ENCODE measurements around the gene LENG8.

- TF ChIP-seq, protein P1, sequence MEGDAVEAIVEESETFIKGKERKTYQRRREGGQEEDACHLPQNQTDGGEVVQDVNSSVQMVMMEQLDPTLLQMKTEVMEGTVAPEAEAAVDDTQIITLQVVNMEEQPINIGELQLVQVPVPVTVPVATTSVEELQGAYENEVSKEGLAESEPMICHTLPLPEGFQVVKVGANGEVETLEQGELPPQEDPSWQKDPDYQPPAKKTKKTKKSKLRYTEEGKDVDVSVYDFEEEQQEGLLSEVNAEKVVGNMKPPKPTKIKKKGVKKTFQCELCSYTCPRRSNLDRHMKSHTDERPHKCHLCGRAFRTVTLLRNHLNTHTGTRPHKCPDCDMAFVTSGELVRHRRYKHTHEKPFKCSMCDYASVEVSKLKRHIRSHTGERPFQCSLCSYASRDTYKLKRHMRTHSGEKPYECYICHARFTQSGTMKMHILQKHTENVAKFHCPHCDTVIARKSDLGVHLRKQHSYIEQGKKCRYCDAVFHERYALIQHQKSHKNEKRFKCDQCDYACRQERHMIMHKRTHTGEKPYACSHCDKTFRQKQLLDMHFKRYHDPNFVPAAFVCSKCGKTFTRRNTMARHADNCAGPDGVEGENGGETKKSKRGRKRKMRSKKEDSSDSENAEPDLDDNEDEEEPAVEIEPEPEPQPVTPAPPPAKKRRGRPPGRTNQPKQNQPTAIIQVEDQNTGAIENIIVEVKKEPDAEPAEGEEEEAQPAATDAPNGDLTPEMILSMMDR (conservative IDR thresholded peaks at IDR 0.05) = no peak
- TF ChIP-seq ZFX (IDR thresholded peaks at IDR 0.05) = no peak
These were observed 27.9 kb upstream of the LENG8 start for GRCh38 chr19:54421169-54421516.

All from C4-2B (cell line).